Fibroblast of the aortic adventitia (primary cell): Measurements from ENCODE around the gene ADAM12. TPM values are rescaled to one million over a fixed set of nuclear protein-coding genes. Genes with fewer than 3 reads are reported as not detected.

Source experiments
- DNase-seq: peaks from one replicate; pipeline ENCODE4 v3.0.0-alpha.2; 2010; ENCODE audit warnings: low read depth
- H3K4me3 ChIP-seq: 2 replicates; pipeline ENCODE4 v1.5.1; 2011; ENCODE audit warnings: low read depth, mild to moderate bottlenecking, control low read depth, low read length, moderate library complexity
- total RNA-seq: library from RNA; depleted of rRNA; stranded (reverse); fragments of >200 nt; gene quantifications from 2 replicates; pipeline ENCODE4 v1.2.3, GENCODE V29; 2012; ENCODE audit warnings: low replicate concordance
- TF ChIP-seq, protein P1 (sequence below): IDR thresholded peaks from 2 replicates; pipeline ENCODE4 v1.5.1; 2011; ENCODE audit warnings: mild to moderate bottlenecking, low read length, control low read depth, inconsistent platforms; ENCODE audit not compliant: insufficient read depth

ADAM12 gene
- total RNA-seq, 1 donor, result 82.7 TPM

- H3K4me3 ChIP-seq, result no peak overlapping the region
- no peak for DNase-seq
- TF ChIP-seq, protein P1, sequence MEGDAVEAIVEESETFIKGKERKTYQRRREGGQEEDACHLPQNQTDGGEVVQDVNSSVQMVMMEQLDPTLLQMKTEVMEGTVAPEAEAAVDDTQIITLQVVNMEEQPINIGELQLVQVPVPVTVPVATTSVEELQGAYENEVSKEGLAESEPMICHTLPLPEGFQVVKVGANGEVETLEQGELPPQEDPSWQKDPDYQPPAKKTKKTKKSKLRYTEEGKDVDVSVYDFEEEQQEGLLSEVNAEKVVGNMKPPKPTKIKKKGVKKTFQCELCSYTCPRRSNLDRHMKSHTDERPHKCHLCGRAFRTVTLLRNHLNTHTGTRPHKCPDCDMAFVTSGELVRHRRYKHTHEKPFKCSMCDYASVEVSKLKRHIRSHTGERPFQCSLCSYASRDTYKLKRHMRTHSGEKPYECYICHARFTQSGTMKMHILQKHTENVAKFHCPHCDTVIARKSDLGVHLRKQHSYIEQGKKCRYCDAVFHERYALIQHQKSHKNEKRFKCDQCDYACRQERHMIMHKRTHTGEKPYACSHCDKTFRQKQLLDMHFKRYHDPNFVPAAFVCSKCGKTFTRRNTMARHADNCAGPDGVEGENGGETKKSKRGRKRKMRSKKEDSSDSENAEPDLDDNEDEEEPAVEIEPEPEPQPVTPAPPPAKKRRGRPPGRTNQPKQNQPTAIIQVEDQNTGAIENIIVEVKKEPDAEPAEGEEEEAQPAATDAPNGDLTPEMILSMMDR, result no peak
These were observed 285.6 kb downstream of the ADAM12 start for GRCh38 chr10:126102636-126103035.

DNA sequence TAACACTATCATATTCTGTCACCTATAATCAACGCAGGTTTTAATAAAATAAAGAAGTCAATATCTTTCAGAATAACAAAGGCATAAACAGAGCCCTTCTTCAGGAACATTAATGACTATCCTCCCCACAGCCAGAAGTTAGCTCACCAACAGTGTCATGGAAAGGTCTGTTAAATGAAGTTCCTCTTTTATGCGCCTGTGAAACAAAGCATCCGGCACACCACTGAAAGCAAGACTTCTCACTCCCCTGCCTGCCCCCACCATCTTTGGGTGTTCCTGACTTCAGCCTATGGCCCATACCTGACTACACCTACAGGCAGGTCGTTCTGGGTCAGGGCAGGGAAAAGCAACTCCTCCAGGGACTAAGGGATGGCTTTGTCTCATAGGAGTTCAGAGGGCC is 286.5 kb downstream of the ADAM12 start:
- no peak overlapping the region for H3K4me3 ChIP-seq
- TF ChIP-seq, protein P1, result no peak
- DNase-seq, result no peak

GRCh38 chr10:126101325-126101724 is 287.0 kb downstream of the ADAM12 start:
- no peak overlapping the region for H3K4me3 ChIP-seq
- no peak for DNase-seq
- TF ChIP-seq, protein P1, result no peak

- no peak overlapping the region for H3K4me3 ChIP-seq
- TF ChIP-seq, protein P1, result no peak
- no peak for DNase-seq
These were observed 288.9 kb downstream of the ADAM12 start for GRCh38 chr10:126099366-126099765.

DNA sequence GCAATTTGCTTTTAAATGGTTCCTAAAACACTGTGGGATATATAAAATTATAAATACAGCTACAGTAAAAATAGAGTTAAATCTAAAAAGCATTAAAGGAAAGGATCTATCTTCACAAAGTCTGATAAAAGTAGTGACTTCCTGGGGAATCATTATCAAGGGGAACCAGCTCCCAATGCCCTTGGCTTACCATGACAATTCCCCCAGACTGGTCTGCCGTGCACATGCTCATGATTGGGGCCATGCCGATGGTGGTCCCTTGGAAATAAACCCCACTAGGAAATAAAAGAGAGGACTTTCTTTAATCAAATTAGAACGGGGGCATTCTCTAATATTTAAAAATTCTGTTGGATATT is 290.1 kb downstream of the ADAM12 start:
- no peak overlapping the region for H3K4me3 ChIP-seq
- TF ChIP-seq, protein P1, result no peak
- DNase-seq, result no peak

GRCh38 chr10:126097558-126098225 is 290.6 kb downstream of the ADAM12 start:
- H3K4me3 ChIP-seq, result no peak overlapping the region
- TF ChIP-seq, protein P1, result no peak
- DNase-seq, result no peak

DNA sequence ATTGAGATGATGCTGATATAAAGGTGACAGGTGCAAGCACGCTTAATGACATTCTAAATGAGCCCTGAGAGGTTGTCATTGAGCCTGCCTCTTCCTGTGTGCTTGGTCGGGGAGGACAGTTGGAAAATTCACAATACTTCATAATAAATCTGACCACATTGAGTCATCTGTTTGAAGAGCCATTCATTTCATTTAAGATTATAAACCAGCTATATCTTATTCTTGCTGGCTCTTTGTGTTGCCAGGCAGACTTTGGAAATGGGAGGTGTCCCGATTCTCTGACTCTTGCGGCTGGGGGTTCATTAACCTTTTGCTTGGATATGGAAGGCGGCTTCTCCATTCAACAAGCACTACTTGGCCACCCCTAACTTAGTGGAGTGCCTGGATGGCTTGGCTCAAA is 293.7 kb downstream of the ADAM12 start:
- no peak for DNase-seq
- H3K4me3 ChIP-seq, result no peak overlapping the region
- TF ChIP-seq, protein P1, result no peak
